Measurements from ENCODE around the gene ABHD8. TPM values are rescaled to one million over a fixed set of nuclear protein-coding genes. Genes with fewer than 3 reads are reported as not detected.
A peak's percentile ranks its signal among the peaks of the same experiment; 100 is the strongest.

Gene ABHD8
- total RNA-seq (2021; ENCODE audit: unreplicated experiment) (5.2 TPM), Bru-seq, nascent RNA (percentile 45 among the genes with signal in this experiment), BruChase-seq, experiment 1, labeled RNA remaining after a 6-hour chase (percentile 40 among the genes with signal in this experiment), BruChase-seq, experiment 2, labeled RNA remaining after a 2-hour chase (percentile 42 among the genes with signal in this experiment)
- polyA plus RNA-seq (2012), result 4.5 and 6.2 TPM in 2 replicates
- long read RNA-seq, transcript ABHD8-201 (5 exons, 2,090 nt), result major isoform, 6 of 22 reads
- long read RNA-seq, partial matches to known transcripts, result 4 of 22 reads
- long read RNA-seq, other reads (novel, unspliced or antisense), result 12 of 22 reads

- peak within 1 kb of the TSS; percentile 48 to 54 for H3K4me3 ChIP-seq (replicated peaks in 1 of 2; ENCODE audit: low read depth in 1 of 2, low read length in 2 of 2)
- RAD21 ChIA-PET (ENCODE audit: low non-redundant PET in 1 of 2, low total read pairs in 2 of 2, uncharacterized antibody in 2 of 2, unreplicated experiment in 2 of 2), result no interaction called here
- peak within 1 kb of the TSS; percentile 55 for H3K9ac ChIP-seq (ENCODE audit: low read length)
- peaks cover 36 to 56% of the 10 kb centered on the region in 2 experiments for H3K4me1 ChIP-seq (ENCODE audit: control insufficient read depth in 1 of 2, insufficient read depth in 2 of 2, low read length in 2 of 2)
- ATAC-seq (peak; percentile 79), DNase-seq (ENCODE audit: low read depth, low spot score) (peak; percentile 92)
- CTCF ChIA-PET, result no interaction called here
- BruUV-seq (replicated peaks), result no TSS peak
- H3K36me3 ChIP-seq (ENCODE audit: control insufficient read depth in 1 of 2, insufficient read depth in 2 of 2, low read length in 2 of 2), result peaks cover 0 to 2% of the 10 kb centered on the region in 2 experiments; a peak in 1 of 4 replicates
- no peaks in the 10 kb centered on the region for H3K9me2 ChIP-seq (ENCODE audit: insufficient read depth)
- intact Hi-C loops (cut with micrococcal nuclease), result no loop called here
- POLR2A ChIA-PET, result interaction anchor here (0.9 to 3.1 kb wide), 2 partner anchors 10 to 25 kb away, joined by 3 to 22 read pairs; no protein-coding TSS in a partner anchor
- peaks cover 15% of the 10 kb centered on the region for H3K79me2 ChIP-seq (ENCODE audit: insufficient read depth, low read length)
- peak within 1 kb of the TSS; percentile 71 for H3K4me2 ChIP-seq (ENCODE audit: low read length)
- H2AFZ ChIP-seq (ENCODE audit: low read depth, low read length, poor library complexity, severe bottlenecking), result no peak within 1 kb of the TSS
- H4K20me1 ChIP-seq (ENCODE audit: insufficient read depth), result no peaks in the 10 kb centered on the region
- peak within 1 kb of the TSS; percentile 50; the same call in 1 of the 2 replicates for H3K27ac ChIP-seq (ENCODE audit: low read depth, low read length)
- H3K9me3 ChIP-seq (ENCODE audit: control insufficient read depth in 1 of 2, insufficient read depth in 1 of 2, low read depth in 1 of 2, low read length in 2 of 2), result no peaks in the 10 kb centered on the region
- no peaks in the 10 kb centered on the region for H3K27me3 ChIP-seq (ENCODE audit: insufficient read depth, low read length)
- TF ChIP-seq RAD21 (IDR thresholded peaks at IDR 0.05; ENCODE audit: low read depth), result no peak
- TF ChIP-seq ZFX (IDR thresholded peaks at IDR 0.05), result peak; percentile 26; the same call in 1 of the 2 replicates
- no peak for TF ChIP-seq REST (IDR thresholded peaks at IDR 0.05; ENCODE audit: low read depth)
- TF ChIP-seq SRF (IDR thresholded peaks at IDR 0.05; ENCODE audit: low read depth), result 0 out of 2 replicates have a peak, but pooled peaks have one; percentile 43
- TF ChIP-seq CBX3 (IDR thresholded peaks at IDR 0.05; ENCODE audit: low read depth), result no peak
- no peak; the same call in 1 of the 2 replicates for TF ChIP-seq MAX (IDR thresholded peaks at IDR 0.05)
- TF ChIP-seq CTCF (IDR thresholded peaks at IDR 0.05 in 2 of 3, conservative IDR thresholded peaks at IDR 0.05 in 1 of 3; ENCODE audit: borderline replicate concordance in 1 of 3, insufficient read depth in 1 of 3, low read depth in 2 of 3, low read length in 2 of 3), result peak in 2 of 3 experiments; percentile 50 to 54; a peak in 3 of 6 replicates
- TF ChIP-seq SP1 (IDR thresholded peaks at IDR 0.05; ENCODE audit: low read depth), result peak; percentile 96
- no peak for TF ChIP-seq FOSL1 (IDR thresholded peaks at IDR 0.05; ENCODE audit: low read depth)
- no peak for TF ChIP-seq TCF7L2 (IDR thresholded peaks at IDR 0.05; ENCODE audit: borderline replicate concordance, extremely low read depth, insufficient read depth, insufficient read length)
- no peak for TF ChIP-seq ELF1 (IDR thresholded peaks at IDR 0.05; ENCODE audit: borderline replicate concordance, low read depth)
- no peak for TF ChIP-seq CEBPB (IDR thresholded peaks at IDR 0.05; ENCODE audit: low read depth)
- TF ChIP-seq POLR2AphosphoS5 (IDR thresholded peaks at IDR 0.05; ENCODE audit: low read depth, low read length), result peak; percentile 61
- no peak for TF ChIP-seq ZNF274 (IDR thresholded peaks at IDR 0.05; ENCODE audit: low read depth, low read length)
- TF ChIP-seq EZH2 (IDR thresholded peaks at IDR 0.05), result no peak
- no peak for TF ChIP-seq EZH2phosphoT487 (IDR thresholded peaks at IDR 0.05; ENCODE audit: borderline replicate concordance)
- peak; percentile 46 for TF ChIP-seq POLR2A (IDR thresholded peaks at IDR 0.05; ENCODE audit: borderline replicate concordance, extremely low read depth, insufficient read depth, insufficient read length)
- no peak for TF ChIP-seq SIN3A (IDR thresholded peaks at IDR 0.05; ENCODE audit: low read depth)
- TF ChIP-seq YY1 (IDR thresholded peaks at IDR 0.05; ENCODE audit: extremely low read depth, insufficient replicate concordance, low read depth, low read length), result no peak
- TF ChIP-seq EGR1 (IDR thresholded peaks at IDR 0.05; ENCODE audit: low read depth), result peak; percentile 46; the same call in 1 of the 2 replicates
- no peak for TF ChIP-seq JUND (IDR thresholded peaks at IDR 0.05)
Observed at GRCh38 chr19:17303167-17303939, at the start of gene ABHD8. ABHD8 (minus strand) TSS chr19:17303425; CDS start chr19:17301616, 1,809 bp downstream.

Data from HCT116 (cell line).